ENCODE results near the gene MAT2A.
"Not testable (repeated sequence)": the region's sequence is repeated elsewhere in the genome, so short reads cannot be mapped to it uniquely, and the experiment has no call there.

MAT2A gene

DNA sequence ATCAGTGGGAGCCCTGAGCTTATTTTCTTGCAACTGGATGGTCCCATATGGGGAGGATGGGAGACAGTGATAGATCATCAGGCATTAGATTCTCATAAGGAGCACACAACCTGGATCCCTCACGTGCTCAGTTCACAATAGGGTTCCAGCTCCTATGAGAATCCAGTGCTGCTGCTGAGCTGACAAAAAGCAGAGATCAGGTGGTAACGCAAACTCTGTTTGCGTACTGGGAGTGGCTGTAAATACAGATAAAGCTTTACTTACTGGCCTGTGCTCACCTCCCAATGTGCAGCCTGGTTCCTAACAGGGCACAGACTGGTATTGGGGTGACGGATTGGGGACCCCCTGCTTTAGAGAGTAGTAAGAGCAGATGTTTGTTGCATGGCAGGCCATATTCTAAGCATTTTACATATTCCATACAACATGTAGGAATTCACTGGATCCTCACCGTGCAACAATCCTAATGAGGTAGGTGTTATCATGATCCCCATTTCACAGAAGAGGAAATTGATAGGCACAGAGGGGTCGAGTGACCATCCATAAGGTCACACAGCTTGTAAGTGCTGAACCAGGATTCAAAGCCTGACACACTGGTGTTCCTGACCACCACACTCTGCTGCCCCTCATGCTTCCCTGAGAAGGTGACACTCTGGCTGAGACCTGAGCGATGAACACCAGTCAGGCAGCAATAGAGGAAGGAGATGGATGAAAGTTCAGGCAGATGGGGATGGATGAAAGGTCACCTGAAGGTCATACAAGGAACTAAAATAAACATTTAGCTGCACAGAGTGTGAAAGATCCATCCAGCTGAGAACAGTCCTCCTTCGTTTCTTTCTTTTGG, 15.7 kb upstream of the MAT2A start:
- H3K4me3 ChIP-seq (ENCODE audit: low read depth, low read length): no peak overlapping the region
- DNase-seq (ENCODE audit: low read depth): no peak

DNA sequence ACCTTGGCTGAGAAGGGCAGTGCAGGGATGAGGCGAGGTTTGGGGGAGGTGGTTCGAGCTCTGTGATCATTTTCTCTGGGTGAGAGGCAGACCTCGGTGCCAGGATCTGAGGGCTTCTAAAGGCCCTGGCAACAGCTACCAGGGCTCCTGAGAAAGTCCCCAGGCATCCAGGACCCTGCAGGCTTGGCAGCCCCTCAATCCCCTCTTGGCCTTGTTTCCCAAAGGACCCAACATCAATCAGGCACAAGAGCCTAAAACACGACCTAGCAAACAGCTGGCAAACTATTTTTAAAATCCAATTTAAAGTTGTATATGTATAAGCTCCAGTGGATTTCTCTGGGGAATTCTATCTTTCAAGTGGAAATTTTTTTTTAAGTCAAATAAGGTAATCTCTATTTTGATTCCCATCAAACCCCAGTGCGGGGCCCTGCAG, 15.0 kb upstream of the MAT2A start:
- no peak for DNase-seq (ENCODE audit: low read depth)
- H3K4me3 ChIP-seq (ENCODE audit: low read depth, low read length): no peak overlapping the region

DNA sequence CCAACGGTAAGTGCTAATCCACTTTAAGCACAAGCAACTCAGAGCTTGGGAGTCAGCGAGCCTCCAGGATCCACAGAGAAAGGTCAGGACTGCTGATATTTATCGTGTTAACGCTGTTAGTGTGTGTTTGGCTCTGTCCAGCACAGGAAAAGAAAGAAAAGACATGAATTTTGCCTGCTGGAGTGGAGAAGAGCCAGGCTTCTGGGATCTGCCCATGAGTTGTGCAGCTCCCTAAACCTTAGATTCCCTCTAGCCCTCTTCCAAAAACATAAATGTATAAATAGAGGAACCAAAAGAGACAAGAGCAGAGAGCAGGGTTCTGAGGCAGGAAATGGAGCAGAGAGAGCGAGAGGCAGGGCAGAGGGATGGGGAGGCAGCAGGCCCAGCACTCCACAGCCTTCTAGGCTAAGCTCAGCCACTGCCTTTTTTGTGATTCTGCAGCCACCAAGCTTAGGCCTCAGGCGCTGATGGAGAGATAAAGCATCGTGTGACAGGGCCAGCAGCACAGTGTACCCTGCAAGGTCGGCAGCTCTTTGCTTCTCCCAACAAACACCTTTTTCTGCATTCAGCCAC, 14.5 kb upstream of the MAT2A start:
- no peak overlapping the region for H3K4me3 ChIP-seq (ENCODE audit: low read depth, low read length)
- no peak for DNase-seq (ENCODE audit: low read depth)

DNA sequence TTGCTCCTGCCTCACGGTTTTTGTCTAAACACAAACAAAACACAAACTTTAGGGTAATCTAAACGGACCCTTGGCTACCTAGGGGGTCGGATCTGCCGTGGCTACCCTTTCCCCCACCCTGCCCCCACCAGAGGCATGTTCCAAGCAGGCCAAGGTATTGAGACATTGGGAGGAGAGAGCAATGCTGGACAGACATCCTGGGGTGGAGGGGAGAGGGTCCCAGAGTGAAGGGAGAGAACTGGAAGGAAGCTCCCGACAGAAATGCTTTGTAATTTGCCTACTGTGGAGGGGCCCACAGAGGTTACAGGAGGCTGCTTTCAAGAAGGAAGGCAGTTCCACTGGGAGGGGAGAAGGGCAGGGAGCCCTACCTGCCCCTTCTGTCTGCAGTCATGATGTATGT, 13.9 kb upstream of the MAT2A start:
- no peak for DNase-seq (ENCODE audit: low read depth)

DNA sequence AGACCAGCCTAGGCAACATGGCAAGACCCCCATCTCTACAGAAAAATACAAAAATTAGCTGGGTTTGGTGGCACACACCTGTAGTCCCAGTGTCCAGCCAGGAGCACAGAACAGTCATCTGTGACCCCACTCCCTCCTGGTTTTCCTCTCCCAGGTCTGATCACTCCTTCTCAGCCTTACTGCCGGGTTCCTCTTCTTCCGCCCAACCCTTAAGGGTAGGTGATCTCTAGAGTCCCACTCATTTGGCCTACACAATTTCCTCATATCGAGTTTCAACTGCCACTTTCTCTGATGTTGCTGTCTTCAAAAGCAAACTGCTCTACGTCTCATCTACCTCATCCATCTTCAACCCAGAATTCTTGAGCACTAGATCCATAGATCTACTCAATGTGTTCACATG, 13.4 kb upstream of the MAT2A start:
- DNase-seq (ENCODE audit: low read depth): no peak
- no peak overlapping the region for H3K4me3 ChIP-seq (ENCODE audit: low read depth, low read length)

More for the DNA sequence above, 13.9 kb upstream of the MAT2A start:
- H3K4me3 ChIP-seq (ENCODE audit: low read depth, low read length): no peak overlapping the region

DNA sequence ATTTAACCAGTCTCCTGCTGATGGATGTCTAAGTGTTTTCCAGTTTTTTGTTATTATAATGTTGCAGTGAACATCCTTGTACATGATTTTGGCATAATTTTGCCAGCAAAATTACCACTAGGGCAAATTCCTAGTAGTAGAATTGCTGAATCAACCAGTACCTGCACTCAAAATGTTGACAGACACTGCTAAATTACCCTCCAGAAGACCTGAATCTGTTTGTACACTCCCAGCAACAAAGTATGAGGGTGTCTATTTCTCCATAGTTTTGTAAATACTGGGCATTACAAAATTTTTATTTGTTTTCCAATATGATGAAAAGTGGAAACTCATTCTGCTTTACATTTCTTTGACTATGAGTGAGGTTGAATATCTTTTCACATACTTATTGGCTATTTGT, 11.2 kb upstream of the MAT2A start:
- DNase-seq (ENCODE audit: low read depth): no peak
- H3K4me3 ChIP-seq (ENCODE audit: low read depth, low read length): no peak overlapping the region

DNA sequence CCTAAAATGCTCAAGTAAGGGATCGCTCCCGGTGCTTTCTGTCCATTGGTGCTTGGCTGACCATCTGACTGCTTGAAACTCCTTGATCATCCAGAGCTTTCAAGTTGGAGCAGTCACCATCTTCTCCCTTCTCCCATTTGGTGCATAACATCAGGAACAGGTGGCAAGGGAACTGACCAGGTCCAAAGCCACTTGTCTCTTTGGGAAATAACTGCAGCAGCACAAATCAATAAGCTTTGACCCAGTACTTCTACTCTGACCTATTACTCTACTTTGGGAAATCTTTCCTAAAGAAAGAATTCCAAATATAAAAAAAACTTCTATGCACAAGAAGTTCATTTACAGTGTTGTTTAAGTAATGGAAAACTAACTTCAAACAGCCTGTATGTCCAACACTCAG, 10.6 kb upstream of the MAT2A start:
- DNase-seq (ENCODE audit: low read depth): no peak
- no peak overlapping the region for H3K4me3 ChIP-seq (ENCODE audit: low read depth, low read length)

DNA sequence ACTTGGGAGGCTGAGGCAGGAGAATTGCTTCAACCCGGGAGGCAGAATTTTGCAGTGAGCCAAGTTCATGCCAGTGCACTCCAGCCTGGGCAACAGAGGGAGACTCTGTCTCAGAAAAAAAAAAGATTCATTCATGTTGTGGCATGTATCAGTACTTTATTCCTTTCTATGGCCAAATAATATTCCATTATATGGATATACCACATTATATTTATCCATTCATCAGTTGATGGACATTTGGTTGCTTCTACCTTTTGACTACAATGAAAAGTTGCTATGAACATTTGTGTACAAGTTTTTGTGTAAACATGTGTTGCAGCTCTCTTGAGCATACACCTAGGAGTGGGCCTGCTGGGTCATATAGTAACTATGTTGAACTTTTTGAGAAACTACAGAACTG, 9.2 kb upstream of the MAT2A start:
- H3K4me3 ChIP-seq (ENCODE audit: low read depth, low read length): no peak overlapping the region
- no peak for DNase-seq (ENCODE audit: low read depth)

DNA sequence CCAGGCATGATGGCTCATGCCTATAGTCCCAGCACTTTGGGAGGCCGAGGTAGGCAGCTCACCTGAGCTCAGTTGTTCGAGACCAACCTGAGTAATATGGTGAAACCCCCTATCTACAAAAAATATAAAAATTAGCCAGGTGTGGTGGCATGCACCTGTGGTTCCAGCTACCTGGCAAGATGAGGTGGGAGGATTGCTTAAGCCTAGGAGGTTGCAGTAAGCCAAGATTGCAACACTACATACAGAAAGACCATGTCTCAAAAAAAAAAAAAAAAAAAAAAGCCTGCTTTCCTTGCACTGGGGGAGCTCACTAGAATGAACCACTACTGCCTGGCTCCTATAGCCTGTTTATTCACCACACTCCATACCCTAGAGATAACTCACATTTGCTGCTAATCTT, 7.4 kb upstream of the MAT2A start:
- no peak for DNase-seq (ENCODE audit: low read depth)
- H3K4me3 ChIP-seq (ENCODE audit: low read depth, low read length): no peak overlapping the region

DNA sequence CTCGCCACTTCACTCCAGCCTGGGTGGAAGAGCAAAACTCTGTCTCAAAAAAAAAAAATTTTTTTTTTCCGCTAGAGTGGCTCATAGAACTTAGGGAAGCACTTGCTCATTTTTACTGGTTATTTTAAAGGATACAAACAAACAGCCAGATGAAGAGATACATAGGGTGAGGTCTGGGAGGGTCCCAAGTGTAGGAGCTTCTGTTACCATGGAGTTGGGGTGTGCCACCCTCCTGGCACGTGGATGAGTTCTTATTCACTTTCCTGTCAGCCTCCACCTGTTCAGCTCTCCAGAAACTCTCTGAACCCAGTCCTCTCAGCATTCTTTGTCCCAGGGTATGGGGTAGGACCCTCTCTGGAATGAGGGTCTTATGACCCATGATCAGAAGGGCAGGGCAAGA, 4.9 kb upstream of the MAT2A start:
- no peak for DNase-seq (ENCODE audit: low read depth)
- H3K4me3 ChIP-seq (ENCODE audit: low read depth, low read length): no peak overlapping the region

DNA sequence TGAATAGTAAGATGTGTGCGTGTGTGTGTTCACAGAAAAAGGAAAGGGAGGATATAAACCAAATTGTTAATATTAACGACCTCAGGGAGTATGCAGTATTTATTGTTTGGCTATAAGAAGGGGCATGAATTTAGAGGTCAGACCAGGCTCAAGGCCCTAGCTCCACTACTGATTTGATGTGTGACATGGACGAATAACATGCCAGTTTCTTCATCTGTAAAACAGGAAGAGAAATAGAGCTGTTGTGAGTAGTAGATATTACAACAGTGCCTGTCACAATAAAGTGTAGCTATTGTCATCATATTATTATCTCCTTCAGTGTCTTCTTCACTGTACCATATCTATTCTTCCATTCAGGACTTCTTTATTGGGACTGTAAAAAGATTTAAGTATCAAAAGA, 4.1 kb upstream of the MAT2A start:
- no peak for DNase-seq (ENCODE audit: low read depth)
- no peak overlapping the region for H3K4me3 ChIP-seq (ENCODE audit: low read depth, low read length)

DNA sequence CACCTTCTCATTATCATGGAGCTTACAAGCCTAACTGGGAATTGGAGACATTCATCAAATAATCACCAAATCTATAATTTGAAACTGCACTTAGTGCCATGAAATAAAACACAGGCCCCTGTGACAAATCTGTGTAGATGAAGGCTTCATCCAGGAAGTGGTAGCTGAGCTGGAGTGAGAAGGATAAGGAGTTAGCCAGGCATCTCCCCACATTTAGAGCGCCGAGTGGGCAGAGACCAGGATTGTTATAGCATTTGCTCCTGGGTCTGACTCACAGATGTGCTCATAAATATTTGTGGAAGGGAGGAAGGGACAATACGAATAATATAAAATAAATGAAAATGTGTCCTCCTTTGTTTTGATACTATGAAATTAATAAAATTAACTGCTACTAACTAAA, 2.5 kb upstream of the MAT2A start:
- DNase-seq (ENCODE audit: low read depth): peak; percentile 54
- no peak overlapping the region for H3K4me3 ChIP-seq (ENCODE audit: low read depth, low read length)

DNA sequence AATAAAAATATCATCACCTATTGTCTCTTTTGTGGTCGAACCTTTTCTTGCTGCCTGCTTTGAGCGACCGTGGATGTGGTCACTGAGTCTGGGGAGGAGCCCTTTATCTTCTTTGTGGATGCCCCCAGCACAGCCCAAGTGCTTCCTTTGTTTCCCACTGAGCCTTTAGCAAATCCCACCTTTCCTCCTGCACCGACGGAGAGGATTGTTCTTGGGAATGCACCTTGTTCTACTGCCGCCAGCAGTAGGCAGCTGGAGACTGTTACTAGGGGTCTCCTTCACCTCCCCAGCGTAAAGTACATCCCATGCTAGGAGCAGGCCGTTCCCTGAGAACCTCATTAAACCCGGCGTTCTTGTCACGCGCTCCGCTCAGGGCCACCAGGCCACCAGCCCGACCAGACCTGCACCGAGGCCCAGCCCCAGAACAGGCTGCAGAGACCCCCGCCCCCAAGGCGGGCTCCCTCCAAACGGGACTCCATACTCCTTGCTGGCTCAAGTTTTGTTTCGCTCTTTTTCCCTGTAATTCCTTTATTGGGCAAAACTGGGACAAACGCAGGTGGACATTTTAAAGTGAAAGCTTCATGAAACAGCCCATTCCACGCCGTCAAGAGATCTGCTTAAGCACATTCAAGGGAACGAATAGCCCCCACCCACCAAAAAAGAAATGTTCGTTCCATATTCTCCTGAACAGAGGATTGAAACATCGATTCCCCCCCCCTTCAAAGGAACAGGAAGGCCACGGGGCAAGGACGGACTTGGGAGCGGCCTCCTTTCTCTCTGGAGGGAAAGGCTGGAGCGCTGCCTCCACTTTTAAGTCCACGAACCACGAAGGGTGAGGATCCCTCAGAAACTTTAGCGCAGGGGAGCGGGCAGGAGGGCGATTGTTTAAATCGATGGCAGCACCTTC, 1.1 kb upstream of the MAT2A start:
- DNase-seq (ENCODE audit: low read depth): no peak

DNA sequence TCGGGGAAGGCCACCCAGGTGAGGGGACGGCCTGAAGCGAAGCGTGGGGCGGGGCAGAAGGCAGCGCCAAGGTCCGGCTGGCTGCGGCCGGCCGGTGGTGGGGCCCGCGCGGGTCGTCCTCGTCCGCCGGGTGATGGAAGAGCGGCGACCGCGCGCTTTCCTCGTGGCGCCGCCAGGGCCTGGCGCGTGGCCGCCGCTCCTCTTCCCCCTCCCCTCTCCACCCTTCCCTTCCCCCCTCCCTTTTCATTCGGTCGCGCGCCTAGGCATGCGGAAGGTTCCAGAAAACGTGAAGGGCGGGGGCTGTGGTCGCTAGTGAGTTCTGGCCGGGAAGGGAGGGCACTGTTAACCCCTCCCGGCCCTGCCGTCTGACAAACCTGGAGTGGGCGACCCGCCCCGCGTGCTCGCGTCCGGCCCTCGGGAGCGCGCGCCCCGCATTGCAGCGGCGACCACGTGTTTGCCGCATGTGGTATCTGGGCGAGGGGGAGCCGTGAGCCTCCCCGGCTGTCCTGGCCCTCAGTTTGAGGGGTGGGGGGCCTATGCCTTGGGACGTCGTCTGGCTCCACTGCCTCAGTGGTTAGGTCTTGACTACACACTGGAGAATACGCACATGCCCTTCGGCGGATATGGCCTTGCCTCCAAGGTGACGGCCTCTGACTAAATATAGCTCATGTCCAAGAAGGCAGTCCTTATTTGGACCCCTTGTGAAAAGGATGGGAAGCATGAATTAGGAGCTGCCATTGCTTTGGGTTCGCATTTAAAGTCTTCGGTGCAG, 579 bp downstream of the MAT2A start:
- H3K4me3 ChIP-seq (ENCODE audit: low read depth, low read length): peak overlapping the region; percentile 83
- no peak for DNase-seq (ENCODE audit: low read depth)

More for the DNA sequence above, 1.1 kb upstream of the MAT2A start:
- peak overlapping the region; percentile 83 for H3K4me3 ChIP-seq (ENCODE audit: low read depth, low read length)

DNA sequence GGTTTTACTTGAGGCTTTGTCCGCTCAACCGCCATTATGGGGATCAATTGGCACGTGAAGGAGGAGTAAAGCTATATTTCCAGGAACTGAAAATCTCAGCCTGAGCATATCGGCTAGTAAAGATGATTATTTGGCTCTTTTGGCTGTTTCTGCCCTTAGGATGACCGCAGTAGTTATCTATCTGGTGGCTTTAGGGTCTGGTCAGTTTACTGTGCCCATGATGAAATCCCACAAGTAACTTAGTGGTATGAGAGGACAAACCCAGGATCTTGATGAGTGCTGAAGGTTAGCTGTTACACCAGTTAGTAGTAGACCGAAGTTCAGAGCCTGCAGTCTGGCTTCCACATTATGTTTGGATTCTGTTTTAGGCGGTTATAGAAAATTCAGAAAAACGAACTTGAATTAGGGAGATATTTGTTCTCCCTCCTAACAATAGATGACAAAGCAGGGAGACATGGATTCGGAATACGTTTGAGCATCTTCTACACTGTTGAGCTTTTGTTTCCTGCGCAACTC, 1.2 kb downstream of the MAT2A start:
- DNase-seq (ENCODE audit: low read depth): no peak
- peak overlapping the region; percentile 83 for H3K4me3 ChIP-seq (ENCODE audit: low read depth, low read length)

DNA sequence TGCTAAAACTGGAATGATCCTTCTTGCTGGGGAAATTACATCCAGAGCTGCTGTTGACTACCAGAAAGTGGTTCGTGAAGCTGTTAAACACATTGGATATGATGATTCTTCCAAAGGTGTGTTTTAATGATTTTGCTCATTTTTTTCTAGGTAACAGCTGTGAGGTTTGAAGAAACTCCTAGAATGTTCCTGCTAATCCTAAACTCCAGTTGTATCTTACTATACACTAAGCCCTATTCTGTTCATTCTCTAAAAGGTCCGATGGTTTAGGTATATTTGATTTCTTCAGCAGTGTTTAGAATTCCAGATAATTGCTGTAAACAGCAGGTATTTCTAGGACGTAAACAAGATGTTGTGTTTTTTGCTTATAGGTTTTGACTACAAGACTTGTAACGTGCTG, 2.3 kb downstream of the MAT2A start:
- no peak for DNase-seq (ENCODE audit: low read depth)
- peak overlapping the region; percentile 83 for H3K4me3 ChIP-seq (ENCODE audit: low read depth, low read length)

DNA sequence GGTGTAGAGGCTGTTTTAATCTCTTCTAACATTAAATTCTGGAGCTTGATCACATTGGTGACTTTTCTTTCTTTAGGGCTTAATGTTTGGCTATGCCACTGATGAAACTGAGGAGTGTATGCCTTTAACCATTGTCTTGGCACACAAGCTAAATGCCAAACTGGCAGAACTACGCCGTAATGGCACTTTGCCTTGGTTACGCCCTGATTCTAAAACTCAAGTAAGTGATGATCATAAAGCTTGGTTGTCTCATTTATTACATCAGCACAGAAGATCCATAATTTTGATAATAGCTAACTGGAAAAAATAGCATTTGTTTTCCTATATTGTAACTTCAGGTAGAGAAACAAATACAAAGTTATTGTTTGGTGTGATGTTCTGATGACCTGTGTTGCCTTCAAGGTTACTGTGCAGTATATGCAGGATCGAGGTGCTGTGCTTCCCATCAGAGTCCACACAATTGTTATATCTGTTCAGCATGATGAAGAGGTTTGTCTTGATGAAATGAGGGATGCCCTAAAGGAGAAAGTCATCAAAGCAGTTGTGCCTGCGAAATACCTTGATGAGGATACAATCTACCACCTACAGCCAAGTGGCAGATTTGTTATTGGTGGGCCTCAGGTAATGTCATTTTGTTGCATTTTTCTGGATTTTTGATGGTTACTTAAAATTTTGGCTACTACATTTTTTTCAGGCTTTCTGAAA, 2.9 kb downstream of the MAT2A start:
- H3K4me3 ChIP-seq (ENCODE audit: low read depth, low read length): peak overlapping the region; percentile 83

DNA sequence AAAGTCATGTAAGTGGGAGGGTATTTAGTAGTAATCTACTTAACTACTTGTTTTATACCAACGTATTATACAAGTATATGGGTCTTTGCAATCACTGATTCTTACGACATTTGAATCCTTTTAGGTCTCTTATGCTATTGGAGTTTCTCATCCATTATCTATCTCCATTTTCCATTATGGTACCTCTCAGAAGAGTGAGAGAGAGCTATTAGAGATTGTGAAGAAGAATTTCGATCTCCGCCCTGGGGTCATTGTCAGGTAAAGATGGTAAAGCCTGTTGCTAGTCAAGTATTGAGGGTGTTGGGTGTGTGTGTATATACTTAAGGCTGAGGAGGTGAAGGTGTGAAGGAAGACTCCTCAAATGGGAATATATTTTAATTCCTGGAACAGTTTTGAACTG, 3.8 kb downstream of the MAT2A start:
- no peak for DNase-seq (ENCODE audit: low read depth)
- peak overlapping the region; percentile 83 for H3K4me3 ChIP-seq (ENCODE audit: low read depth, low read length)

More for the DNA sequence above, 2.9 kb downstream of the MAT2A start:
- no peak for DNase-seq (ENCODE audit: low read depth)

DNA sequence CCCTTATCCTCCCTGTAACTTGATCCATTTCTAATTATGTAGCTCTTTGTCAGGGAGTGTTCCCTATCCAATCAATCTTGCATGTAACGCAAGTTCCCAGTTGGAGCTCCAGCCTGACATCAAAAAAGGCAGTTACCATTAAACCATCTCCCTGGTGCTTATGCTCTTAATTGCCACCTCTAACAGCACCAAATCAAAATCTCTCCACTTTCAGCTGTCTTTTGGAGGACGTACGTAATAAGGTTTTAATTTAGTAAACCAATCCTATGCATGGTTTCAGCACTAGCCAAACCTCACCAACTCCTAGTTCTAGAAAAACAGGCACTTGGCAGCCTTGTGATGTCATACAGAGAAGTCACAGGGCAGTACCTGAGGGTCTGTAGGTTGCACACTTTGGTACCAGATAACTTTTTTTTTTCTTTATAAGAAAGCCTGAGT, 5.3 kb downstream of the MAT2A start:
- not testable (repeated sequence) for H3K4me3 ChIP-seq (ENCODE audit: low read depth, low read length); DNase-seq (ENCODE audit: low read depth)
